C4-2B (cell line): ENCODE results near the gene CDK6.

Source experiments
- ZFX ChIP-seq: fragments of 450-650 bp; IDR thresholded peaks from 2 replicates; pipeline ENCODE4 v1.6.1; 2017
- TF ChIP-seq, protein P1 (sequence below): fragments of 450-650 bp; conservative IDR thresholded peaks from 2 replicates; pipeline ENCODE4 v1.5.1; 2017; ENCODE audit warnings: mild to moderate bottlenecking

DNA sequence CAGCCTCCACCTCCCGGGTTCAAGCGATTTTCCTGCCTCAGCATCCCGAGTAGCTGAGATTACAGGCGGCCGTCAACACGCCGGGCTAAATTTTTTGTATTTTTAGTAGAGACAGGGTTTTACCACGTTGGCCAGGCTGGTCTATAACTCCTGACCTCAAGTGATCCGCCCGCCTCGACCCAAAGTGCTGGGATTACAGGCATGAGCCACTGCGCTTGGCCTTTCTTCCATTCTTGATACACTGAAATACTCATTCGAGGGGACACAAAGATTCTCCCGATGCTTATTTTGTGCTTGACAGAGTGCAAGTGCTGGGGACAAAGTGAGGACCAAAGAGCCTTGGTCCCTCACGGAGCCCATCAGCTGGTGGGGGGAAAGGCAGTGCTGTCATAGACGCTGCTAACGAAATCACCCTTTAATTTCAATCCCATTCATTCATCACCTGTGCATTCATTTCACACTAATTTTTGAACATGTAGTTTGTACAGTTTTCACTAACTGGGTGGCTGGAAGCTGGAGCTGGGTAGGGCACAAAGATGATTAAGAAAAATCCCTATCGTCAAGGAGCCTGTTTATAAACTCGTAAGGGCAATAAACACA, 245.6 kb downstream of the CDK6 start:
- TF ChIP-seq, protein P1, sequence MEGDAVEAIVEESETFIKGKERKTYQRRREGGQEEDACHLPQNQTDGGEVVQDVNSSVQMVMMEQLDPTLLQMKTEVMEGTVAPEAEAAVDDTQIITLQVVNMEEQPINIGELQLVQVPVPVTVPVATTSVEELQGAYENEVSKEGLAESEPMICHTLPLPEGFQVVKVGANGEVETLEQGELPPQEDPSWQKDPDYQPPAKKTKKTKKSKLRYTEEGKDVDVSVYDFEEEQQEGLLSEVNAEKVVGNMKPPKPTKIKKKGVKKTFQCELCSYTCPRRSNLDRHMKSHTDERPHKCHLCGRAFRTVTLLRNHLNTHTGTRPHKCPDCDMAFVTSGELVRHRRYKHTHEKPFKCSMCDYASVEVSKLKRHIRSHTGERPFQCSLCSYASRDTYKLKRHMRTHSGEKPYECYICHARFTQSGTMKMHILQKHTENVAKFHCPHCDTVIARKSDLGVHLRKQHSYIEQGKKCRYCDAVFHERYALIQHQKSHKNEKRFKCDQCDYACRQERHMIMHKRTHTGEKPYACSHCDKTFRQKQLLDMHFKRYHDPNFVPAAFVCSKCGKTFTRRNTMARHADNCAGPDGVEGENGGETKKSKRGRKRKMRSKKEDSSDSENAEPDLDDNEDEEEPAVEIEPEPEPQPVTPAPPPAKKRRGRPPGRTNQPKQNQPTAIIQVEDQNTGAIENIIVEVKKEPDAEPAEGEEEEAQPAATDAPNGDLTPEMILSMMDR: no peak
- no peak for TF ChIP-seq ZFX
